AG20443 (cell line): ENCODE results near the gene OR51B5.
"Not testable (repeated sequence)": the region's sequence is repeated elsewhere in the genome, so short reads cannot be mapped to it uniquely, and the experiment has no call there.

Source experiments
- DNase-seq: peaks from one replicate; pipeline ENCODE4 v3.0.0; 2012; ENCODE audit warnings: low spot score, mixed read lengths

The OR51B5 gene

DNA sequence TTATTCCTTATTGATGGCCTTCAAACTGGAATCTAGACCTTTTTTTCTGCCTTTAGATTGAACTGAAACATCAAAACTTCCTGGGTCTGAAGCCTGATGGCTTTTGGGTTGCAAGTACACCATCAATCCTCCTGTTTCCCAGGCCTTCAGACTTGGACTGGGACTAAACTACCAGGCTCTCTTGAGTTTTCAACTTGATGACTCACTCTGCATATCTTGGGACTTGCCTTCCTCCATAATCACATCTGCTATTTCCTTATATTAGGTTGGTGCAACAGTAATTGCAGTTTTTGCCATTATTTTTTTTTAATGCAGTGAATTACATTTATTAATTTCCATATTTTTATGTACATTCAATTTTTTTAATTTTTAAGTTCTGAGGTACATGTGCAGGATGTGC, 7.0 kb downstream of the OR51B5 start:
- DNase-seq, result peak; percentile 14

DNA sequence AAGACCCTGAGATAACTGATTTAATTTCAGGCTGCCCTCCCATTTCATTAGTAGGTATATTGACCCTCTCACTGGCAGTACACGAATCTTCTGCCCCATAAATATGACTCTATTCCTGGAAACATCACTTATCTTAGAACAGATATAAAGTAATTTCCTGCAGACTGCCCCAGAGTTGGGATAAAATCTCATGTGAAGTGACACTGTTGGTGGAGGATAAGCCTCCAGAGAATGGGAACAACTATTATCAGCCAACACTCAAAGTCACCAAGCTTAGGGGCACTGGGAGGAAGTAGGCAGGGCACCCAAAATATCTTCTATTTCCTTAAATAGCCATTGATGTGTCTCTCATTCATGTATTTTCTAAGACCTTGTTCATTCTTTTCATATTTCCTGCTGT, 8.2 kb downstream of the OR51B5 start:
- no peak for DNase-seq

DNA sequence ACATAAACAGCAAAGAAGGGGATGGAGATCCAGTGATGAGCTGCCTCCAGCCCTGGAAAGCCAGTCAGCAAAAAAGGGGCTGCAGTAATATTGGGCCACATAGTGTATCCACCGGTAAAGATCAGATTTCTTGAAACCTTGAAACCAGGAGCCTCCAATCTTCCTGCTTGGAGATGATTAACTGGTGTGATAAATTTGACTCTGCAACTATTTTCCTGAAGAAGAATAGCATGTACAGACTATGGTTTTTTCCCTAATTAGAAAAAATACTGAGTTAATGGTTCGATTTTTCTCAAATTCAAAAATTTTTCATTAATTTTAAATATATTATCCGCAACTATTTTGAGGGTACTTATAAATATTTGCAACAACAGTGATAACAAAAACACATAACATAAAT, 19.1 kb downstream of the OR51B5 start, which contains the start of gene OR51B2:
Gene OR51B2, minus strand, starts transcription at position 101 of the 400 bp plus-strand sequence. Its CDS starts 0 bp downstream, at position 101.
- DNase-seq, result no peak

DNA sequence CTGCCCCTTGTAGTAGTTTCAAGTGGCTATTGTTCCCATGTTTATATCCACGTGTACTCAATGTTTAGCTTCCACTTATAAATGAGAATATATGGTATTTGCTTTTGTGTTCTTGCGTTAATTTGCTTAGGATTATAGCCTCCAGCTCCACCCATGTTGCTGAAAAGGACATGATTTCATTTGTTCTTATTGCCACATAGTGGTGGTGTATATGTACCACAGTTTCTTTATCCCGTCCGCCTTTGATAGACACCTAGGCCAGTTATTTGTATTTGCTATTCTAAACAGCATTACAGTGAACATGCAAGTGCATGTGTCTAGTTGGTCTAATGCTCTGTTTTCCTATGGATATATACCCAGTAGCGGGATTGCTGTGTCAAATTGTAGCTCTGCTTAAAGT, 26.0 kb downstream of the OR51B5 start:
- DNase-seq, result no peak

DNA sequence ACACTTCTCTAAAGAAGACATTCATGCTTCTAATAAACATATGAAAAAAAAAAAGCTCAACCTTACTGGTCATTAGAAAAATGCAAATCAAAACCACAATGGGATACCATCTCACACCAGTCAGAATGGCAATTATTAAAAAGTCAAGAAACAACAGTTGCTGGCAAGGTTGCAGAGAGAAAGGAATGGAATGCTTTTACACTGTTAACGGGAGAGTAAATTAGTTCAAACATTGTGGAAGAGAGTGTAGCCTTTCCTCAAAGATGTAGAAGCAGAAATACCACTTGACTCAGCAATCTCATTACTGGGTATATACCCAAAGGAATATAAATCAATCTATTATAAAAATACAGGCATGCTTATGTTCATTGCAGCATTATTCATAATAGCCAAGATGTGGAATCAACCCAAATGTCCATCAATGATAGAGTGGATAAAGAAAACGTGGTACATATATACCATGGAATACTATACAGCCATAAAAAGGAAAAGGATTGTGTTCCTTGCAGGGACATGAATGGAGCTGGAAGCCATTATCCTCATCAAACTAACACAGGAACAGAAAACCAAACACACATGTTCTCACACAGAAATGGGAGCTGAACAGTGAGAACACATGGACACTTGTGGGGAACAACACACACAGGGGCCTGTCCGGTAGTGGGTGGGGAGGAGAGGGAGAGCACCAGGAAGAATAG, 29.8 kb downstream of the OR51B5 start:
- DNase-seq, result not testable (repeated sequence)

DNA sequence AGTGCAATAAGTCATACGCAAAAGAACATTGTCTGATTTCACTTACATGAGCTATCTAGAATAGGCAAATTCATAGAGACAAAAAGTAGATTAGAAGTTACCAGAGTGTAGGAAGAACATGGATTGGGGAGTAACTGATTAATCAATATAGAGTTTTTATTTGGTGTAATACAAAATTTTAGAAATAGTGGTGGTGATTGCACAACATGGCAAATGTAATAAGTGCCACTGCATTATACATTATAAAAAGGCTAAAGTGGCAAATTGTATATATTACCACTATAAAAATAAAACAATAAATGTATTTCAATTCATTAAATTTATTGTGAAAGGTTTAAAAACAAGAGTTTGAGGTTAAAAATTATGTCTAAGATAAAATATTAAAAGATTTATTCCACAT, 32.9 kb downstream of the OR51B5 start:
- DNase-seq, result no peak

DNA sequence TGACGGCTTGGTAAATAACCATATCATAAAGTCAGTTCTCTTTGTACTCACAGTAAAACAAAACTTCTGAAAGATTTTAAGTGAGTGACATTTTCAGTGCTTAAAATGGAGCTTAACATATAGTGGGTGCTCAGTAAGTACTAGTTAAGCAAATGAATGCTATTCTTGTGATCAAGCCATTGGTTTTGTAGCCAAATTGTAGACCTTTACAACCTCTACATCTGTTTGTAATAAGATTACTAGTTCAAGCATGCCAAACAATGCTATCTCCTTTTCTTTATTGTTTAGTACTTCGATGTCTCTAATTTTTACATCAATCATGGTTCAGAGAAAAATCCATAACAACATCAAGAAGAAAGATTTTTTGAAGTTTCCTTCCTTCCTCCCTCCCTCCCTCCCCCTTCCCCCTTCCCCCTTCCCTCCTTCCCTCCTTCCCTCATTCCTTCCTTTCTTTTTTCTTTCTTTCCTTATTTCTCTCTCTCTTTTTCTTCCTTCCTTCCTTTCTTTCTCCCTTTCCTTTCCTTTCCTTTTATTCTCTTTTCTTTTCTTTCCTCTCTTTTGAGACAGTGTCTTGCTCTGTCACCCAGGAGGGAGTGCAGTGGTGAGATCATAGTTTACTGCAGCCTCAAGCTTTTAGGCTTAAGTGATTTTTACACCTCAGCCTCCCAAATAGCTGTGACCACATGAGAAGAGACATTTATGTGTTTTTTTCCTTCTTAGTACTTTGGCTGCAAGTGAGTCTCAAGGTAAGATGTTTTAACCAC, 35.9 kb downstream of the OR51B5 start:
- DNase-seq, result no peak

DNA sequence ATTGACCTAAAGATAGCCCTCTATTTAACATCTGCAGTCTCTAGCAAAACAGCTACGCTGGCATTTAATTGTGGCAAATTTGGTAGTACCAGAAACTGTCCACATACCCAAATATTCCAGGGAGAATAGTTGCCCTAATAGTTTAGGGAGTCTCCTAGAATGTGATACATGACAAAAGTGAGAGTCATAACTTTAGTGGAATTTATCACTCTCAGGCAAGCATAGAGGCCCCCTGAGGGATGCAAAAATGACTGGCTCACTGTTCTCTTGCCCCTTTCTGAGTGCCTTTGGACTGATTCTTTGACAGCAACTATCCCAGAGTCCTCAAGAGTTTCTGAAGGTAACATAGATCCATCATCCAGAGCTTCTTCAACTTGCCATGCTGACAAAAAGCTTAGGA, 39.3 kb downstream of the OR51B5 start:
- DNase-seq, result peak; percentile 40

DNA sequence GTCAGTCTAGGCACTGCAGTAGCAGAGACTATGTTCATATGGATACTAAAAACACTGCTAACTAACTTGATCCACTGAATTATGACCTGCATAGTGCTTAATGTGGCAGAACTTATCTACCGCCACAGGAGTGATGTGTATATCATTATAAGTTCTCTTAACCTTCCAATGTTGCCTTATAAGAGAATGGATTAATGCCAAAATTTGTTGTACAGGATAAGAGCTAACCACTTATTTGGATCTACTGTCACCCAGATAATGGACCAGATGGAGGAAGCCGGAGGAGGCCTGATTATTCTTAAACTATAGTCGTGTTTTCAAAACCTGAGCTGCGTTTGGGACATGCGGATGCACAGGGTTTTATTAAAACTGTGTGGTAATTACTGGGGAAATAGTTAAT, 39.7 kb downstream of the OR51B5 start:
- DNase-seq, result no peak

DNA sequence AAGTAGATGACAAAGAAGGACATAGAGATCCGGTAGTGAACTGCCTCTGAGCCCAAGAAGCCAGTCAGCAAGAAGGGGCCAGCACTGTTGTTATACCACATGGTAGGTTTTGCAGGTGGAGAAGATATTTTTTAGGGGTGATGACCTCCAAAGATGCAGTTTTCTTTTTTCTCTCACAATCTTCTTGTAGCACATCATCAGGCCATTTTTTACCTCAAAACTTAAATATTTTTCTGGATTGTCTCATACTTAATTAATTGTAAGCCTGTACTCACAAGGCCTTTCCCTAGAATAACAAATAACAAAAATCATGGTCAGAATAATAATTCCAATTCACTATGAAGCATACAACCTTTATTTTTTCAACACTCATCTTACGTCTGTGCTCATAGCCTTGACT, 41.5 kb downstream of the OR51B5 start, which contains the start of gene OR51B4:
Gene OR51B4, minus strand, starts transcription at position 101 of the 400 bp plus-strand sequence. Its CDS starts 0 bp downstream, at position 101.
- no peak for DNase-seq

DNA sequence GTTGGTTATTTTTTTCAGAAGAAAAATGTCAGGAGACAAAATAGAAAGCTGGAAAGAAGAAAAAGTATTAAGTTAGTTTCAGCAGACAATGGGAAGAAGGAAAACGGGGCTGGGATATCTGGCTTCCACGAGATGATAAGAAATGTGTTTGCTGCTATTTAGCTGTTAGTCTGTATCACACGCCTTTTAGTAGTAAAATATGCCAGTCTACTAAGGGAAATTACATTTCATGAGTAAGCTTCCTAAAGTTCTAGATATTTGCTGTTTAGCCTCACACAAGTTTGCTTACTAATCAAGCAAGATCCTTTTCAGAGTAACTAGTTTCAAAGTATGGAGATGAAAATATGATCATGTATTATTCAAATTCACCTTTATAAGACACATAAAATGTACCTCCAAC, 43.1 kb downstream of the OR51B5 start:
- DNase-seq, result no peak

DNA sequence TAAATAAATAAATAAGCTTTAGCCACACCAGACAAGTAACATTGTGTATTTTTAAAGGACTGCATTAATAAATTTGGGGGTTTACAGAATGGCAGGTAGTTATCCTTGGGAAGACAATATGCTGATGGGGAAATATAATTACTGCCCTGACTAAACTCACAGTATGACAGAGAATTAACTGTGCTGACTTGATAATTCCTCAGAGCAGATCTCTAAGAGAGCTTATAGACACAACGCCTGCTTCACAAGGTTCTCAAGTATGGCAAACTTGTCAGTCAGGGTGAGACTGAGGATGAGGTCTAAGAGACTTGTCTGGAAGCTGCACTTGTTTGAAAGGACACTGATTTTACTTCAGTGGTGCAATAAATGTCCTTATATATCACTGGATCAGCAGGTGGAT, 44.9 kb downstream of the OR51B5 start:
- no peak for DNase-seq

DNA sequence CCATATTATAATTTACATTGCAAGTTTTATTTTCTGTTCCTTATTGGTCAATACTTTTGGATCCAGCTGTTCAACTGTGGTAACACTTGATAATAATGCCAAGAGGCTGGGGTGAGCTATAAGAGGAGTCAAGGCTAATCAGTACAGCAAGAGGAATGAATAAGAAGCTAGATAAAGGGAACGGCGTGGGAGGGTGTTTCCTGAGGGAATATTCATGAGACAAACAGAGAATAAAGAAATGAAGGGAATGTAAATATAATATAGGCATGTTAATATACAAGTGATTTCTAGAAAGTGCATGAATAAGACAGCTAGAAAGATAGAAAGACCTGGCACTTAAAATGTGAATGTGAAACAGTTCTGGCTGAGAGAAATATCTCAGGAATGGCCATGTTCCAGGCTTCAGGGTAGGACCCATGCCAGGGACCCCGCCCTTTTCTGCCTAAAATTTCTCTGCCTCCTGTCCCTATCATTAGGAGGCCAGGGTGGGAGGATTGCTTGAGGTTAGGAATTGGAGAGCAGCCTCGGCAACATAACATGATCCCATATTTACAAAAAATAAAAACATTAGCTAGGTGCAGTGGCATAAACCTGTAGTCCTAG, 45.5 kb downstream of the OR51B5 start:
- no peak for DNase-seq

DNA sequence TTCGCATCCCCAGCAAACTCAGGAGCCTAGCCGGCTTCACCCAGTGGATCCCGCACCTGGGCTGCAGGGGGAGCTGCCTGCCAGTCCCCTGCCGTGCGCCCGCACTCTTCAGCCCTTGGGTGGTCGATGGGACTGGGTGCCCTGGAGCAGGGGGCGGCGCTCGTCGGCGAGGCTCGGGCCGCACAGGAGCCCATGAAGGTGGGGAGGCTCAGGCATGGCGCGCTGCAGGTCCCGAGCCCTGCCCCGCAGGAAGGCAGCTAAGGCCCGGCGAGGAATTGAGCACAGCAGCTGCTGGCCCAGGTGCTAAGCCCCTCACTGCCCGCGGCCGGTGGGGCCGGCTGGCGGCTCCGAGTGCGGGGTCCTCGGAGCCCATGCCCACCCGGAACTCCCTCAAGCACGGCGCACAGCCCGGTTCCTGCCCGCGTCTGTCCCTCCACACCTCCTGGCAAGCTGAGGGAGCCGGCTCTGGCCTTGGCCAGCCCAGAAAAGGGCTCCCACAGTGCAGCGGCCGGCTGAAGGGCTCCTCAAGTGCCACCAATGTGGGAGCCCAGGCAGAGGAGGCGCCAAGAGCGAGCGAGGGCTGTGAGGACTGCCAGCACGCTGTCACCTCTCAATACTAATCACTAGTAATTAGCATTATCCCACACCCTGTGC, 48.9 kb downstream of the OR51B5 start:
- not testable (repeated sequence) for DNase-seq

DNA sequence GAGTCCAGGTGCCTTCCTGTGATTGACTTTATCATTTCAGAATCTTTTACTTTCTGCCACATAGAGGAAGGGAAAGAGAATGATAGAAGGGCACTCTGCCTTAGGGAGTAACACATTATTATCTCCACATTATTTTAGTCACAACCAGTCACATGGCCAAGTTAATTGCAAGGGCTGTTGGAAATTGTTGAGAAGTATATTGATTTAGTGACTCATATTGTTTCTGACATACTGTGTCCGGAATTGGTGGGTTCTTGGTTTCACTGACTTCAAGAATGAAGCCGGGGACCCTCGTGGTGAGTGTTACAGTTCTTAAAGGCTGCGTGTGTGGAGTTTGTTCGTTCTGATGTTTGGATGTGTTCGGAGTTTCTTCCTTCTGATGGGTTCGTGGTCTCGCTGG, 50.3 kb downstream of the OR51B5 start:
- no peak for DNase-seq
